Gastroesophageal sphincter (tissue), 3 donors: ENCODE data around the gene HELZ.

Experiments
- CTCF ChIP-seq, 4 experiments: fragments of 200-600 bp in 2 of 4; fragments of 450-650 bp in 2 of 4; sonication (generic) in 1 of 4; IDR thresholded peaks; one replicate each; pipeline ENCODE4 v1.5.1; 2017 to 2019; ENCODE audit warnings: antibody characterized with exemption in 4 of 4, mild to moderate bottlenecking in 2 of 4, moderate library complexity in 2 of 4
- EP300 ChIP-seq: sonication (generic); formaldehyde crosslinking; IDR thresholded peaks from one replicate; pipeline ENCODE4 v1.6.1; 2017; ENCODE audit warnings: antibody characterized with exemption, mild to moderate bottlenecking
- POLR2A ChIP-seq, 2 donors: fragments of 450-650 bp; IDR thresholded peaks; one replicate each; pipeline ENCODE4 v1.6.1; 2017; ENCODE audit warnings: antibody characterized with exemption in 2 of 2, mild to moderate bottlenecking in 2 of 2, moderate library complexity in 1 of 2
- POLR2AphosphoS5 ChIP-seq: sonication (generic); formaldehyde crosslinking; IDR thresholded peaks from one replicate; pipeline ENCODE4 v1.6.1; 2017; ENCODE audit warnings: antibody characterized with exemption

GRCh38 chr17:67080804-67081203, 164.2 kb downstream of the HELZ start:
- TF ChIP-seq POLR2A (IDR thresholded peaks at IDR 0.05) (no peak), CTCF (IDR thresholded peaks at IDR 0.05) (no peak), POLR2AphosphoS5 (no peak), EP300 (no peak)
